Endothelial cell of umbilical vein (primary cell): ENCODE results near the gene VASH2. TPM values are rescaled to one million over a fixed set of nuclear protein-coding genes. Genes with fewer than 3 reads are reported as not detected.

Source experiments
- BruUV-seq: library from RNA; stranded (reverse); fragments of 400-500 nt; replicated peaks from 2 replicates; lab custom pipeline; 2021; lab: Mats Ljungman, UMichigan
- CTCF ChIA-PET: fragments of 300-600, 350-600 bp; sonication (Branson Sonifier 250); formaldehyde crosslinking; loops from one replicate; lab custom pipeline; 2021; ENCODE audit warnings: antibody characterized with exemption, inconsistent platforms; lab: Charles Lee
- POLR2A ChIA-PET: fragments of 300-600, 350-600 bp; sonication (Branson Sonifier 250); formaldehyde crosslinking; loops from one replicate; lab custom pipeline; 2021; ENCODE audit warnings: antibody characterized with exemption, inconsistent platforms; lab: Charles Lee
- DNase-seq: peaks from one replicate; pipeline ENCODE4 v3.0.0-alpha.2; 2011; ENCODE audit warnings: low read depth, low spot score
- FAIRE-seq: peaks from 2 replicates; lab custom pipeline; 2011; peaks lifted over from hg19 to GRCh38; lab: Jason Lieb, UNC
- H2AFZ ChIP-seq: 2 replicates; pipeline ENCODE4 v1.6.0; 2012; ENCODE audit warnings: low read depth, low read length, control low read depth, inconsistent platforms
- H3K27ac ChIP-seq: 2 replicates; pipeline ENCODE4 v1.5.1; 2011; ENCODE audit warnings: low read depth, mild to moderate bottlenecking, control low read depth, low read length, moderate library complexity; ENCODE audit not compliant: insufficient read depth
- H3K27me3 ChIP-seq, 2 experiments: 2 replicates each; pipeline versions ENCODE4 v1.6.0 to v1.6.1; 2011; ENCODE audit warnings: low read length in 2 of 2, mixed read lengths in 1 of 2; ENCODE audit not compliant: control insufficient read depth in 2 of 2, insufficient read depth in 2 of 2
- H3K36me3 ChIP-seq, 2 experiments: 2 replicates in 1 of 2; 3 replicates in 1 of 2; pipeline ENCODE4 v1.5.1; 2011; ENCODE audit warnings: low read length in 2 of 2, mild to moderate bottlenecking in 1 of 2, moderate library complexity in 1 of 2; ENCODE audit not compliant: control insufficient read depth in 2 of 2, insufficient read depth in 2 of 2; ENCODE audit errors: extremely low read depth in 1 of 2
- H3K4me1 ChIP-seq: 3 replicates; pipeline ENCODE4 v1.5.1; 2011; ENCODE audit warnings: mild to moderate bottlenecking, low read length; ENCODE audit not compliant: control insufficient read depth, insufficient read depth; ENCODE audit errors: extremely low read depth
- H3K4me2 ChIP-seq: 2 replicates; pipeline ENCODE4 v1.6.1; 2011; ENCODE audit warnings: low read length, control low read depth, mixed read lengths; ENCODE audit not compliant: insufficient read depth
- H3K4me3 ChIP-seq, 3 experiments: fragments of 200-600 bp in 1 of 3; sonication (generic), shearing (Covaris generic) in 1 of 3; replicated peaks in 1 of 3; 2 replicates each; pipeline ENCODE4 v1.5.1; 2011 to 2016; ENCODE audit warnings: control low read depth in 3 of 3, low read length in 3 of 3, mild to moderate bottlenecking in 2 of 3, inconsistent platforms in 1 of 3, low read depth in 1 of 3, moderate library complexity in 1 of 3; ENCODE audit not compliant: insufficient read depth in 1 of 3
- H3K79me2 ChIP-seq: 2 replicates; pipeline ENCODE4 v1.6.0; 2012; ENCODE audit warnings: low read length, inconsistent platforms; ENCODE audit not compliant: control insufficient read depth, insufficient read depth
- H3K9ac ChIP-seq: replicated peaks from 2 replicates; pipeline ENCODE3; 2011; ENCODE audit warnings: low read length, control low read depth; ENCODE audit not compliant: insufficient read depth; ENCODE audit errors: extremely low read depth
- H3K9me1 ChIP-seq: replicated peaks from 3 replicates; pipeline ENCODE4 v1.6.0; 2011; ENCODE audit warnings: mild to moderate bottlenecking, low read length; ENCODE audit not compliant: control insufficient read depth, insufficient read depth; ENCODE audit errors: extremely low read depth
- H3K9me3 ChIP-seq: replicated peaks from 2 replicates; pipeline ENCODE4 v1.5.1; 2012; ENCODE audit warnings: low read length, inconsistent platforms; ENCODE audit not compliant: control insufficient read depth, insufficient read depth
- H4K20me1 ChIP-seq: replicated peaks from 2 replicates; pipeline ENCODE3; 2011; ENCODE audit warnings: mild to moderate bottlenecking, low read length; ENCODE audit not compliant: control insufficient read depth, insufficient read depth; ENCODE audit errors: extremely low read depth
- EZH2 ChIP-seq: IDR thresholded peaks from 2 replicates; pipeline ENCODE4 v1.6.1; 2012; ENCODE audit warnings: borderline replicate concordance, low read depth, mild to moderate bottlenecking, moderate library complexity, low read length, inconsistent platforms; ENCODE audit not compliant: severe bottlenecking
- FOS ChIP-seq: IDR thresholded peaks from 2 replicates; pipeline ENCODE4 v1.6.1; 2011; ENCODE audit warnings: mild to moderate bottlenecking, low read length, moderate library complexity, borderline replicate concordance; ENCODE audit not compliant: insufficient read depth
- GATA2 ChIP-seq: IDR thresholded peaks from 2 replicates; pipeline ENCODE4 v1.7.0; 2011; ENCODE audit warnings: low read depth, mild to moderate bottlenecking, moderate library complexity, mixed read lengths, low read length; ENCODE audit not compliant: insufficient read length, insufficient read depth
- JUN ChIP-seq: IDR thresholded peaks from 2 replicates; pipeline ENCODE4 v1.6.1; 2011; ENCODE audit warnings: borderline replicate concordance, low read depth; ENCODE audit not compliant: insufficient read length, insufficient read depth
- MAX ChIP-seq: IDR thresholded peaks from 2 replicates; pipeline ENCODE4 v1.6.1; 2011; ENCODE audit not compliant: insufficient read depth, insufficient read length
- MYC ChIP-seq: IDR thresholded peaks from one replicate; pipeline ENCODE4 v1.6.1; 2011; ENCODE audit warnings: mild to moderate bottlenecking, low read depth, low read length
- POLR2A ChIP-seq: IDR thresholded peaks from 2 replicates; pipeline ENCODE4 v1.6.1; 2012; ENCODE audit warnings: low read depth, mild to moderate bottlenecking, control low read depth, low read length
- POLR2AphosphoS5 ChIP-seq: IDR thresholded peaks from 2 replicates; pipeline ENCODE4 v1.6.1; 2012; ENCODE audit warnings: low read depth, mild to moderate bottlenecking, control low read depth, low read length, moderate library complexity; ENCODE audit not compliant: insufficient read depth
- dilution Hi-C: fragments of 300-500 bp; cut with MboI; formaldehyde crosslinking; loops from one replicate; pipeline ENCODE4 v1.15.0; 2019; ENCODE audit warnings: low sequenced_read_pairs; ENCODE audit not compliant: extremely low pct_ligation_motif_present
- intact Hi-C: fragments of 100-400 bp; cut with micrococcal nuclease; formaldehyde crosslinking; loops from one replicate; pipeline ENCODE4 v1.10.0; 2022
- polyA plus RNA-seq, 4 experiments: library from polyadenylated mRNA; depleted of rRNA in 3 of 4; stranded (reverse) in 3 of 4; unstranded in 1 of 4; fragments of >200 nt; gene quantifications; 2 replicates each; pipeline versions ENCODE4 v1.2.1 to v1.2.3, GENCODE V29; 2011 to 2012; ENCODE audit warnings: missing spikeins in 1 of 4
- total RNA-seq: library from RNA; stranded (reverse); gene quantifications from 2 replicates; pipeline ENCODE4 v1.2.3, GENCODE V29; 2021
- TF ChIP-seq, protein P1 (sequence below), 2 donors: IDR thresholded peaks; 1 replicate in 1 of 2; 2 replicates in 1 of 2; pipeline ENCODE4 v1.5.1; 2011; ENCODE audit warnings: low read length in 2 of 2, mild to moderate bottlenecking in 2 of 2, moderate library complexity in 2 of 2, control low read depth in 1 of 2, inconsistent platforms in 1 of 2, low read depth in 1 of 2; ENCODE audit not compliant: insufficient read depth in 1 of 2; ENCODE audit errors: extremely low read depth in 1 of 2

VASH2 gene
- total and polyA plus RNA-seq, 2 donors (not counting 3 experiments of a cell fraction or from before 2014, with no cell fraction given), result 0.70 to 2.9 TPM

DNA sequence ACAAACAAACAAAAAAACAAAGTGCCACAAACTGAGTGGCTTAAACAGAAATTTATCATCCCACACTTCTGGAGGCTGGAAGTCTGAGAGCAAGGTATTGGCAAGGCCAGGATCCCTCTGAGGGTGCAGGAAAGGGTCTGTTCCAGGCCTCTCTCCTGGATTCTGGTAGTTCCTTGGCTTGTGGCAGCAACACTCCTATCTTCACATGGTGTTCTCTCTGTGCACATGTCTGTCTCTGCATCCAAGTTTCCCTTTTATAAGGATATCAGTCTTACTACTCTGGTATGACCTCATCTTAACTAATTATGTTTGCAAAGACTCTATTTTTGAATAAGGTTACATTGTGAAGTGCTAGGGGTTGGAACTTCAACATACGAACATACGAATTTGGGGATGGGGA, 5.3 kb upstream of the VASH2 start:
- Histone ChIP-seq H4K20me1 (no peaks in the 10 kb centered on the region), H2AFZ (no peak overlapping the region), H3K36me3 (no peaks in the 10 kb centered on the region), H3K4me1 (peaks cover under 1% of the 10 kb centered on the region), H3K27me3 (peaks cover 9 to 21% of the 10 kb centered on the region in 2 experiments), H3K4me3 (no peak overlapping the region), H3K4me2 (no peak overlapping the region), H3K79me2 (no peaks in the 10 kb centered on the region), H3K9me1 (no peaks in the 10 kb centered on the region), H3K9me3 (no peaks in the 10 kb centered on the region), H3K9ac (no peak overlapping the region), H3K27ac (no peak overlapping the region)
- TF ChIP-seq GATA2 (no peak), FOS (no peak), EZH2 (no peak), POLR2A (no peak), MAX (no peak), JUN (no peak), MYC (no peak), POLR2AphosphoS5 (no peak)
- TF ChIP-seq, protein P1, sequence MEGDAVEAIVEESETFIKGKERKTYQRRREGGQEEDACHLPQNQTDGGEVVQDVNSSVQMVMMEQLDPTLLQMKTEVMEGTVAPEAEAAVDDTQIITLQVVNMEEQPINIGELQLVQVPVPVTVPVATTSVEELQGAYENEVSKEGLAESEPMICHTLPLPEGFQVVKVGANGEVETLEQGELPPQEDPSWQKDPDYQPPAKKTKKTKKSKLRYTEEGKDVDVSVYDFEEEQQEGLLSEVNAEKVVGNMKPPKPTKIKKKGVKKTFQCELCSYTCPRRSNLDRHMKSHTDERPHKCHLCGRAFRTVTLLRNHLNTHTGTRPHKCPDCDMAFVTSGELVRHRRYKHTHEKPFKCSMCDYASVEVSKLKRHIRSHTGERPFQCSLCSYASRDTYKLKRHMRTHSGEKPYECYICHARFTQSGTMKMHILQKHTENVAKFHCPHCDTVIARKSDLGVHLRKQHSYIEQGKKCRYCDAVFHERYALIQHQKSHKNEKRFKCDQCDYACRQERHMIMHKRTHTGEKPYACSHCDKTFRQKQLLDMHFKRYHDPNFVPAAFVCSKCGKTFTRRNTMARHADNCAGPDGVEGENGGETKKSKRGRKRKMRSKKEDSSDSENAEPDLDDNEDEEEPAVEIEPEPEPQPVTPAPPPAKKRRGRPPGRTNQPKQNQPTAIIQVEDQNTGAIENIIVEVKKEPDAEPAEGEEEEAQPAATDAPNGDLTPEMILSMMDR (IDR thresholded peaks at IDR 0.05; ENCODE audit: extremely low read depth in 1 of 2, insufficient read depth in 1 of 2, low read depth in 1 of 2, low read length in 2 of 2), result no peak
- no peak for DNase-seq
- FAIRE-seq, result no peak
- ChIA-PET POLR2A (interaction anchor here (0.6 kb wide), 1 partner anchor 549 kb away, joined by 4 read pairs; no protein-coding TSS in a partner anchor), CTCF (interaction anchor here (1.1 kb wide), 1 partner anchor 39 kb away, joined by 3 read pairs; no protein-coding TSS in a partner anchor)
- intact Hi-C loops (no loop called here), dilution Hi-C loops (no loop called here)
- BruUV-seq, result no TSS peak
